KOPT-K1 (cell line): Measurements from ENCODE around the gene DNMBP.

Experiments
- H3K27ac ChIP-seq: fragments of 200-600 bp; sonication (generic); 2 replicates; pipeline ENCODE4 v1.5.1; 2016; ENCODE audit warnings: antibody characterized with exemption, mild to moderate bottlenecking, low read depth, low read length; ENCODE audit not compliant: poor library complexity, severe bottlenecking
- H3K36me3 ChIP-seq: fragments of 200-600 bp; sonication (generic); 2 replicates; pipeline ENCODE4 v1.5.1; 2017; ENCODE audit warnings: antibody characterized with exemption, mild to moderate bottlenecking, low read length, moderate library complexity; ENCODE audit not compliant: insufficient read depth
- H3K9me3 ChIP-seq: fragments of 200-600 bp; sonication (generic); 2 replicates; pipeline ENCODE4 v1.5.1; 2017; ENCODE audit warnings: antibody characterized with exemption, low read length, mild to moderate bottlenecking; ENCODE audit not compliant: insufficient read depth, poor library complexity, severe bottlenecking

DNMBP gene

GRCh38 chr10:99929360-99929759 lies 80.4 kb downstream of the DNMBP start:
- Histone ChIP-seq H3K27ac (no peak overlapping the region), H3K36me3 (no peaks in the 10 kb centered on the region), H3K9me3 (no peaks in the 10 kb centered on the region)

GRCh38 chr10:99927721-99928280 lies 81.9 kb downstream of the DNMBP start:
- Histone ChIP-seq H3K36me3 (no peaks in the 10 kb centered on the region), H3K9me3 (no peaks in the 10 kb centered on the region), H3K27ac (no peak overlapping the region)

GRCh38 chr10:99926925-99927720 lies 82.6 kb downstream of the DNMBP start:
- Histone ChIP-seq H3K27ac (no peak overlapping the region), H3K36me3 (no peaks in the 10 kb centered on the region), H3K9me3 (no peaks in the 10 kb centered on the region)

- H3K36me3 ChIP-seq, result no peaks in the 10 kb centered on the region
- H3K9me3 ChIP-seq, result no peaks in the 10 kb centered on the region
- H3K27ac ChIP-seq, result no peak overlapping the region
Observed at GRCh38 chr10:99924451-99925255, 85.1 kb downstream of the DNMBP start.

- Histone ChIP-seq H3K36me3 (no peaks in the 10 kb centered on the region), H3K27ac (no peak overlapping the region), H3K9me3 (no peaks in the 10 kb centered on the region)
Observed at GRCh38 chr10:99921948-99922347, 87.8 kb downstream of the DNMBP start.

GRCh38 chr10:99920901-99921300 lies 88.8 kb downstream of the DNMBP start:
- Histone ChIP-seq H3K27ac (no peak overlapping the region), H3K9me3 (no peaks in the 10 kb centered on the region), H3K36me3 (no peaks in the 10 kb centered on the region)

- no peaks in the 10 kb centered on the region for H3K9me3 ChIP-seq
- no peaks in the 10 kb centered on the region for H3K36me3 ChIP-seq
- no peak overlapping the region for H3K27ac ChIP-seq
Observed at GRCh38 chr10:99920486-99920885, 89.3 kb downstream of the DNMBP start.

GRCh38 chr10:99917963-99918825 lies 91.6 kb downstream of the DNMBP start:
- Histone ChIP-seq H3K9me3 (no peaks in the 10 kb centered on the region), H3K36me3 (no peaks in the 10 kb centered on the region), H3K27ac (no peak overlapping the region)

- no peaks in the 10 kb centered on the region for H3K36me3 ChIP-seq
- H3K9me3 ChIP-seq, result no peaks in the 10 kb centered on the region
- no peak overlapping the region for H3K27ac ChIP-seq
Observed at GRCh38 chr10:99916776-99917175, 93.0 kb downstream of the DNMBP start.

- Histone ChIP-seq H3K9me3 (no peaks in the 10 kb centered on the region), H3K27ac (no peak overlapping the region), H3K36me3 (no peaks in the 10 kb centered on the region)
Observed at GRCh38 chr10:99915414-99915813, 94.3 kb downstream of the DNMBP start.

- Histone ChIP-seq H3K27ac (no peak overlapping the region), H3K36me3 (no peaks in the 10 kb centered on the region), H3K9me3 (no peaks in the 10 kb centered on the region)
Observed at GRCh38 chr10:99914236-99914635, 95.5 kb downstream of the DNMBP start.

- Histone ChIP-seq H3K27ac (no peak overlapping the region), H3K36me3 (no peaks in the 10 kb centered on the region), H3K9me3 (no peaks in the 10 kb centered on the region)
Observed at GRCh38 chr10:99913831-99914235, 95.9 kb downstream of the DNMBP start.

GRCh38 chr10:99912041-99912440 lies 97.7 kb downstream of the DNMBP start:
- Histone ChIP-seq H3K36me3 (peaks cover 13% of the 10 kb centered on the region; the same call in 1 of the 2 replicates), H3K9me3 (no peaks in the 10 kb centered on the region), H3K27ac (no peak overlapping the region)

GRCh38 chr10:99908512-99908911 lies 101.2 kb downstream of the DNMBP start:
- Histone ChIP-seq H3K36me3 (peaks cover 29% of the 10 kb centered on the region), H3K9me3 (no peaks in the 10 kb centered on the region), H3K27ac (no peak overlapping the region)

- Histone ChIP-seq H3K27ac (no peak overlapping the region), H3K36me3 (peaks cover 29% of the 10 kb centered on the region), H3K9me3 (no peaks in the 10 kb centered on the region)
Observed at GRCh38 chr10:99906470-99906869, 103.3 kb downstream of the DNMBP start.
